ENCODE measurements around the gene LMLN. TPM values are rescaled to one million over a fixed set of nuclear protein-coding genes. Genes with fewer than 3 reads are reported as not detected.
A peak's percentile ranks its signal among the peaks of the same experiment; 100 is the strongest.
"Not testable (repeated sequence)": the region's sequence is repeated elsewhere in the genome, so short reads cannot be mapped to it uniquely, and the experiment has no call there.

The LMLN gene
- total and polyA plus RNA-seq, 7 donors, result 0.23 to 7.5 (median 3.3) TPM

DNA sequence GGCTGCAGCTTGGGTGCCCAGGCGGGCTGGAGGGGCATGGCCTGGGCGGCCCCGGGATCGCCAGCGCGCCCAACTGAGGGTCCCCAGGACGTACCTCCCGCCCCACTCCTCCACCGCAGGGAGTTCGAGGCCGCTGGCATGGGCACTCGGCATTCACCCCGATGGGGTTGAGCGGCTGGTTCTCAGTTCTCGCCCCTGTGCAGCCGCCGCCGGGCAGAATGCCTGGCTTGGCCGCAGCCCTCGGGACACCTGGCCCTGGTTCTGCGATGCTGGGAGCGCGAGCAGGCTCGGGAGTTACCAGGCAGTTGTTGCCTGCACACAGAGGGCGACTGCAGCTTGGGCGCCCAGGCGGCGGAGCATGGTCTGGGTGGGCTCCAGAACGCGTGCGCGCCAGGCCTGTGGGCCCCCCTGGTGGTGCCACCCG, 121.4 kb downstream of the LMLN start:
- peak overlapping the region in 3 of 4 donors; percentile 36 to 49 (median 48) for H3K4me3 ChIP-seq
- 21 to 26% methylated on average over 33 of the region's 33 CpGs for WGBS, 2 donors
- H3K27ac ChIP-seq, result no peak overlapping the region
- H3K36me3 ChIP-seq, result no peaks in the 10 kb centered on the region
- peaks cover 0 to 21% (median 20%) of the 10 kb centered on the region in 4 donors for H3K4me1 ChIP-seq
- peak; percentile 58 for DNase-seq
- intact Hi-C loops (cut with DNase I), result loop anchor here (10.0 kb wide), 1 partner anchor 127 kb away; the partner anchor contains the start of gene RPL35A
- H3K9me3 ChIP-seq, result no peaks in the 10 kb centered on the region
- H3K27me3 ChIP-seq, result peaks cover 19 to 95% (median 38%) of the 10 kb centered on the region in 3 donors
- TF ChIP-seq, protein P1, sequence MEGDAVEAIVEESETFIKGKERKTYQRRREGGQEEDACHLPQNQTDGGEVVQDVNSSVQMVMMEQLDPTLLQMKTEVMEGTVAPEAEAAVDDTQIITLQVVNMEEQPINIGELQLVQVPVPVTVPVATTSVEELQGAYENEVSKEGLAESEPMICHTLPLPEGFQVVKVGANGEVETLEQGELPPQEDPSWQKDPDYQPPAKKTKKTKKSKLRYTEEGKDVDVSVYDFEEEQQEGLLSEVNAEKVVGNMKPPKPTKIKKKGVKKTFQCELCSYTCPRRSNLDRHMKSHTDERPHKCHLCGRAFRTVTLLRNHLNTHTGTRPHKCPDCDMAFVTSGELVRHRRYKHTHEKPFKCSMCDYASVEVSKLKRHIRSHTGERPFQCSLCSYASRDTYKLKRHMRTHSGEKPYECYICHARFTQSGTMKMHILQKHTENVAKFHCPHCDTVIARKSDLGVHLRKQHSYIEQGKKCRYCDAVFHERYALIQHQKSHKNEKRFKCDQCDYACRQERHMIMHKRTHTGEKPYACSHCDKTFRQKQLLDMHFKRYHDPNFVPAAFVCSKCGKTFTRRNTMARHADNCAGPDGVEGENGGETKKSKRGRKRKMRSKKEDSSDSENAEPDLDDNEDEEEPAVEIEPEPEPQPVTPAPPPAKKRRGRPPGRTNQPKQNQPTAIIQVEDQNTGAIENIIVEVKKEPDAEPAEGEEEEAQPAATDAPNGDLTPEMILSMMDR (IDR thresholded peaks at IDR 0.05), result no peak
- TF ChIP-seq POLR2A (IDR thresholded peaks at IDR 0.05) (no peak), POLR2AphosphoS5 (IDR thresholded peaks at IDR 0.05) (no peak), EP300 (IDR thresholded peaks at IDR 0.05) (no peak)

DNA sequence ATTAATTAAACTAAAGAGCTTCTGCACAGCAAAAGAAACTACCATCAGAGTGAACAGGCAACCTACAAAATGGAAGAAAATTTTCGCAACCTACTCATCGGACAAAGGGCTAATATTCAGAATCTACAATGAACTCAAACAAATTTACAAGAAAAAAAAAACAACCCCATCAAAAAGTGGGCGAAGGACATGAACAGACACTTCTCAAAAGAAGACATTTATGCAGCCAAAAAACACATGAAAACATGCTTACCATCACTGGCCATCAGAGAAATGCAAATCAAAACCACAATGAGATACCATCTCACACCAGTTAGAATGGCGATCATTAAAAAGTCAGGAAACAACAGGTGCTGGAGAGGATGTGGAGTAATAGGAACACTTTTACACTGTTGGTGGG, 122.2 kb downstream of the LMLN start:
- not testable (repeated sequence) for H3K27ac ChIP-seq, DNase-seq, H3K36me3 ChIP-seq, H3K9me3 ChIP-seq, H3K4me3 ChIP-seq
- Histone ChIP-seq H3K27me3 (peaks cover 19 to 95% (median 41%) of the 10 kb centered on the region in 3 donors), H3K4me1 (peaks cover 0 to 21% (median 20%) of the 10 kb centered on the region in 4 donors)
- intact Hi-C loops (cut with DNase I), result loop anchor here (10.0 kb wide), 1 partner anchor 127 kb away; the partner anchor contains the start of gene RPL35A
- WGBS, 2 donors, result 92 to 94% methylated on average over 3 of the region's 4 CpGs

DNA sequence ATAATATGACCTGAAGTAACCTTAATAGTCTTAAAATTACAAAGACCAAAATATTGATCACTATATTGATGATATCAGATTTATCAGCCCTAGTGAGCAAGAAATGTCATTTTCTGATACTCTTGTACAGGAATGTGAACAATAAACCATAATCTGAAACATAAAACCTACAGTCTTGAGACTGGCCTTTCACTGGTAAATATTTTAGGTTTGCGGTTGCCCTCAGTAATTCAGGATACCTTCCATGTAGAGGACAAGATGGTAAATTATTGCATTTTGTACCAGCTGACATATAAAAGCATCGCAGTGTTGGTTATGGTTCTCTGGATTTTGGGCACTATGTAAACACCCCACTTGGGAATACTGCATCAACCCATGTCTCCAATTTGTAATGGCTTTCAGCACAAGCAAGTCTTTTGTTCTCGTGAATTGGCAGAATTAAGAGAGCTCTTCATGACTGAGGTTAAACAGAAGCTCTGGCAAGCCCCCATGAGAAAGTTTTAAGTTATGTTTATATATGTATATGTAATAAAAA, 128.5 kb downstream of the LMLN start:
- Histone ChIP-seq H3K27ac (no peak overlapping the region), H3K36me3 (no peaks in the 10 kb centered on the region), H3K27me3 (peaks cover 3 to 84% (median 15%) of the 10 kb centered on the region in 3 donors), H3K4me3 (no peak overlapping the region), H3K9me3 (no peaks in the 10 kb centered on the region), H3K4me1 (no peaks in the 10 kb centered on the region)
- WGBS, 2 donors, result 74 to 75% methylated on average over 3 of the region's 3 CpGs
- intact Hi-C loops (cut with DNase I), result loop anchor here (10.0 kb wide), 1 partner anchor 134 kb away; the partner anchor contains the start of gene RPL35A
- TF ChIP-seq POLR2AphosphoS5 (IDR thresholded peaks at IDR 0.05) (no peak), EP300 (IDR thresholded peaks at IDR 0.05) (no peak), POLR2A (IDR thresholded peaks at IDR 0.05) (no peak)
- TF ChIP-seq, protein P1 (IDR thresholded peaks at IDR 0.05), result no peak
- no peak for DNase-seq

DNA sequence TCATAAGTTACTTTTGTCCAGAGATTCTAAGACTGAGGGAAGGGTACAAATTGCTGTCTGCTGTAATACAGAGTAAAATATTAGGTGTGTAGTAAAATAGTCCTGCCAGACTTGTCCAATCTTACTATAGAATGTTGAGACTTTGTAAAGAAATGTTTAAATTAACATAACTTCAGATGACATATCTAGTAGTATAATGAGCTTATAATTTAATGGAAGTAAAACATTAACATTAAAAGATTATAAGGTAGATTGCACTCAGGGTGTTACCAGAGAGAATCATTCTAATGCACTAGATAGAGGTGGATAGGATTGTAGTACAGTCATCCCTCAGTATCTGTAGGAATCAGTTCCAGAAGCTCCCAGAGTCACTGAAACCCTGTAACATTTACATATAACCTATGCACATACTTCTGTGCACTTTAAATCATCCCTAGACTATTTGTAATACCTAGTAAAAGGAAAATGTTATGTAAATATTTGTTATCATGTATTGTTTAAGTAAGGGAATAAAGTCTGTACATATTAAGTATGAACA, 130.8 kb downstream of the LMLN start:
- no peaks in the 10 kb centered on the region for H3K9me3 ChIP-seq
- H3K4me1 ChIP-seq, result no peaks in the 10 kb centered on the region
- no peak overlapping the region for H3K4me3 ChIP-seq
- no peak overlapping the region for H3K27ac ChIP-seq
- no peak for TF ChIP-seq POLR2AphosphoS5 (IDR thresholded peaks at IDR 0.05)
- TF ChIP-seq EP300 (IDR thresholded peaks at IDR 0.05), result no peak
- no peak for TF ChIP-seq POLR2A (IDR thresholded peaks at IDR 0.05)
- TF ChIP-seq, protein P1 (IDR thresholded peaks at IDR 0.05), result no peak
- no peak for DNase-seq
- intact Hi-C loops (cut with DNase I), result no loop called here
- H3K27me3 ChIP-seq, result peaks cover 3 to 78% (median 15%) of the 10 kb centered on the region in 3 donors
- no peaks in the 10 kb centered on the region for H3K36me3 ChIP-seq

DNA sequence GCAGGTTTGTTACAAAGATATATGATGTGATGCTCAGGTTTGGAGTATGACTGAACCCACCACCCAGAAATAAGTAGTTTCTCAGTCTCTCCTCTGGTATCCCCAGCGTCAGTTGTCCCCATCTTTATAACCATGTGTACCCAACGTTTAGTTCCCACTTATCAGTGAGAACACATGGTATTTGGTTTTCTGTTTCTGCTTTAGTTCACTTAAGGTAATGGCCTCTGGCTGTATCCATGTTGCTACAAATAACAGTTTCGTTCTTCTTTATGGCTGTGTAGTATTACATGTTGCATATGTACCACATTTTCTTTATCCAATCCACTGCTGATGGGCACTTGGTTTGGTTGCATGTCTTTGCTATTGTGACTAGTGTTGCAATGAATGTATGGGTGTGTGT, 132.3 kb downstream of the LMLN start:
- peaks cover 3 to 66% (median 11%) of the 10 kb centered on the region in 3 donors for H3K27me3 ChIP-seq
- WGBS, 2 donors, result 51 to 55% methylated on average over 3 of the region's 3 CpGs
- H3K4me3 ChIP-seq, result no peak overlapping the region
- intact Hi-C loops (cut with DNase I), result no loop called here
- H3K27ac ChIP-seq, result no peak overlapping the region
- DNase-seq, result no peak
- H3K36me3 ChIP-seq, result no peaks in the 10 kb centered on the region
- H3K4me1 ChIP-seq, result no peaks in the 10 kb centered on the region
- TF ChIP-seq EP300 (IDR thresholded peaks at IDR 0.05) (no peak), POLR2A (IDR thresholded peaks at IDR 0.05) (no peak), POLR2AphosphoS5 (IDR thresholded peaks at IDR 0.05) (no peak)
- TF ChIP-seq, protein P1 (IDR thresholded peaks at IDR 0.05), result no peak
- no peaks in the 10 kb centered on the region for H3K9me3 ChIP-seq
